ENCODE data around the gene THEM5.

DNA sequence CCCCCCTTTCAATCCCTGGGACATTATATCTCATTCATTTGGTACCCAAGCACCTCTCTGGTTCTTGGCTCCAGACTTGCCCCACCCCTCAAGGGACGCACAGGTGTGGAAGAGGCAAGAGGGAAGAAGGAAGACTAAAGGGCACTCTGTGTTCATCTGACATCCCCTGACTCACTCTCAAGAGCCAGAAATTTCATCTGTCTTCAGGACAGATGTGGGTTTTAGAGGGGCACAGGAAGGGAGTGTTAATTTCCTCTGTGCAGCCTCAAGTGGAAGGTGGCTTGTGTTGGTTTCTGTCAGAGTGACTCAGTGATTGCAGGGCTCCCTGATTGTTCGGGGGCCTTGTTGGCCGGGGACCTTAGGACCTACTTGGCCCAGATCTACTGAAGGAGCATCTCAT, 16.3 kb downstream of the THEM5 start:
- TF ChIP-seq, protein P1, sequence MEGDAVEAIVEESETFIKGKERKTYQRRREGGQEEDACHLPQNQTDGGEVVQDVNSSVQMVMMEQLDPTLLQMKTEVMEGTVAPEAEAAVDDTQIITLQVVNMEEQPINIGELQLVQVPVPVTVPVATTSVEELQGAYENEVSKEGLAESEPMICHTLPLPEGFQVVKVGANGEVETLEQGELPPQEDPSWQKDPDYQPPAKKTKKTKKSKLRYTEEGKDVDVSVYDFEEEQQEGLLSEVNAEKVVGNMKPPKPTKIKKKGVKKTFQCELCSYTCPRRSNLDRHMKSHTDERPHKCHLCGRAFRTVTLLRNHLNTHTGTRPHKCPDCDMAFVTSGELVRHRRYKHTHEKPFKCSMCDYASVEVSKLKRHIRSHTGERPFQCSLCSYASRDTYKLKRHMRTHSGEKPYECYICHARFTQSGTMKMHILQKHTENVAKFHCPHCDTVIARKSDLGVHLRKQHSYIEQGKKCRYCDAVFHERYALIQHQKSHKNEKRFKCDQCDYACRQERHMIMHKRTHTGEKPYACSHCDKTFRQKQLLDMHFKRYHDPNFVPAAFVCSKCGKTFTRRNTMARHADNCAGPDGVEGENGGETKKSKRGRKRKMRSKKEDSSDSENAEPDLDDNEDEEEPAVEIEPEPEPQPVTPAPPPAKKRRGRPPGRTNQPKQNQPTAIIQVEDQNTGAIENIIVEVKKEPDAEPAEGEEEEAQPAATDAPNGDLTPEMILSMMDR (IDR thresholded peaks at IDR 0.05), result no peak
- TF ChIP-seq POLR2A (IDR thresholded peaks at IDR 0.05), result no peak

Measured in ovary (tissue), 3 donors.